HG03460 (cell line): ENCODE results near the gene NKIRAS2.

ENCODE experiments used
- ATAC-seq: cut with Tn5 transposase; IDR thresholded peaks from one replicate; pipeline ENCODE4 v1.9.1; 2021; ENCODE audit not compliant: unreplicated experiment

NKIRAS2 gene

DNA sequence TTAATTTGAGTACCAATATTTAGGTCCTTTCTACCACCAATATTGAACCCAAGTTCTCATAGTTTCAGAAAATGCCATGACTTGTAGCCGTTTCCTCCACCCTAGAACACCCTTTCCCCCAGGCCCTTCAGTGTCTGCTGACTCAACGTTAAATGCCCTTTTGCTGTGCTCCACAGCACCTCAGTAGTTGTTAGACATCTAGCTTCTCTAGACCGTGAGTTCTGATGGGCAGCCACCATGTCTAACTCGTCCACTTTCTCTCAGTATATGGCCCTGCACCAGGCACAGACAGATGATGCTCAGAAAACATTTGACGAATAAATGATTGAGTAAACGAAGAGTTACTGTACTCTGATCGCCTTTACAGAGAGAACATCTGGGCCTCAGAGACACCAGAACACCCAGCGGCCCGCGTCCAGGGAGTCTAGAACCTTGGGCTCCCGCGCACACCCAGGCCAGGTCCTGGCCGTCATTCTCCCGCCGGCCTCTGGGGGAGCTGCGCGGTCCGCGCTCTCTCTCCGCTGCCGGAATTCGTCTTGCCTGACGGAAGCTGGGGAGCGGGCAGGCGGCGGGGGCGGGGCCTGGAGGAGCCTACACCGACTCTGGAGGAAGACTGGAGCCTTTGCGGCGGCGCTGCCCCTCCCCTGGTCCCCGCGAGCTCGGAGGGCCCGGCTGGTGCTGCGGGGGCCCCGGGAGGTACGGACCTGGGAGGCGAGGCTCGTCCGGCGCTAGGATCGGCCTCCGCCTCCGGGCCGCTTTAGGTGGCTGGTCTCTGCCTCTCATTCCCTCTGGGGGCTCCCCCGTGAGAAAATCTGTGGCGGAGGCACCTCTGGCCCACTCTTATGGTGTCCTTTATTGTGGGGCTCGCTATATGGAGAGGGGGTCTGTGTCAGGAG is at the start of gene NKIRAS2:
Gene NKIRAS2 (plus strand): TSS at position 582 of the 896 bp plus-strand sequence. CDS start 1,488 bp downstream, outside the sequence.
- peak; percentile 46 for ATAC-seq

DNA sequence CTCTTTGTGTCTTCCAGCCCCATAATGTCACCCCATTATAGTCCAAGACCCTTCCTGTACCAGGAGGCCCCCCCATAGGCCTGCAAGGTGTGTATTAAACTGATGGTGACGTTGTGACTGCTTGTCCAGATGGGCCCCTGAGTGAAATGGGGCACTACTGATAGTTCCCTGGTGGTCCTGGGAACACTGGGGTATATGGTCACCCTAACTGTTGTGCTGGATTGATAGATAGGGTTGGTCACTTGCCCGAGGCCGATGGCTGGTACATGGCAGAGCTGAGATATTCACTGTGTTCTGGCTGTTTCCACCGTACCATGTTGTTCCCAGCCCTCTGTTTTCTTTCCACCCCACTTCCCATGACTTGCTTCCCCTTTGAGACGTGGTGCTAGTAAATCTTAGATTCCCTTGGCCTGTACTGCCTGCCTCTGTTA is 49.0 kb upstream of the NKIRAS2 start:
- ATAC-seq, result no peak

DNA sequence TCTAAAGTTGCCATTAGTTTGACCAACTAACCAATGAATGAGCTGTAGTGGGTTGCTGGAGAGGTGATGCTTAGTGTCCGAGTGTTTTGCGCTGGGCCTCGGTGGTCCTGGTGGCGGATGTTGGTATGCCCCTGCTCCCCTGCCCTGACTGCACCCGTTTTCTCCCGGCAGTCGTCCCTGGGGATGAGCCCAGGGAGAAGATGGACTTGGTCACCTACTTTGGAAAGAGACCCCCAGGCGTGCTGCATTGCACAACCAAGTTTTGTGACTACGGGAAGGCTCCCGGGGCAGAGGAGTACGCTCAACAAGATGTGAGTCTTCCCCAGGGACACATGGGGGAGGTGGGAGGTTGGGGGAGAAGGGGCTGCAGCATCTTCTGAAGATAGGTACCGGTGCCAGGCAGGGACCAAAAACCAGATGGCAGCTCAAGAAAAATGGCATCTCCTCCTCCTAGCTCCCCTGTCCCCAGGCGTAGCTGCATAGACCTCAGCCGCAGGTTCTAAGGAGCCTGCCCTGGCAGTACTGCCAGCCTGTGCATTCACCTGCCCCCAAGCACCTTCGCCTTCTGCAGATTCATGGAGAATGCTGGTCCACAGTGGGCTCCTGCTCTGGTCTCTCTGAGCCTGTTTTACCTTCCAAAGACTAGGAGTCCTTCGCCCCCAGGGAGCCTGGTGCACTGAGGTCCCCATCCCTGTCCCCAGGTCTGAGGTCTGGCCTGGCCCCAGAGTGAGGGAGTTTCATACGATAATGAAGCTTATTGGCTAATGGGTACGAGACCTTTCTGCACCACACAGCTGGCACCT is 48.0 kb upstream of the NKIRAS2 start:
- no peak for ATAC-seq

DNA sequence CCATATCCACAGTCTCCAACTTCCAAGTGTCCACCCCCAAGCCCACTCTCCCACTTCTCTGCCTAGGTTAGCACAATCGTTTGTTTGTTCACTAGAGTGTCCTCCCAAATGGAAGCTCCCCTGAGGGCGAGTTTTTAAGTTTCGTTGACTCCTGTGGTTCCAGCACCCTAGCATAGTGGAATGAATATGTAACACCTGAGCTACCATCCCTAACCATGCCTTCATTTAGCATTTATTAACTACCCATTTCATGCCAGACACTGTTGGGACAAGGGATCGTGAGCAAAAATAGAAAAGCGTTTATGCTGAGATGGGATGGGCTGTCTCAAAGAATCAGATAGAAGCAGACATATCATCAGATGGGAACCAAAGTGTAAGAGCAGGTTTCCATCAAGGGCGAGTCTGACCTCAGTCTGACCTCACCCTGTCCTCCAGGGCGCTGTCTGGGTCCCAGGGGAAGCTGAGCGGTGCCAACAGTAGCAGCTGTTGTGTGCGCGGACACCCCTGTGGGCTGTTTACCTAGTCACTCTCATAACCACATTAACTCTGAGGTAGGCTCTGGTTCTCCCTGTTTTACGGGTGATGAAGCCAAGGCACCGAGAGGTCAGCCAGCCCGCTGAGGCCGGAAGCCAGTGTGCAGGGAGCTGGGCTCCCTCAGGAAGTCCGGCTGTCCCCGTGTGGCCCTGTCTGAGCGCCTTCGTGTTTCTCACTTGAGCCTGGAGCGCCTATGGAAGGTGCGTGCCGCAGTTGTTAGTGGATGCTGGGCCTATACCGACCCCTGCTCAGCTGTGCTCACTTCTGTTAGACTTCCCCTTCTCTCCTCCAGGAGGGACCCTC is 47.1 kb upstream of the NKIRAS2 start:
- no peak for ATAC-seq

DNA sequence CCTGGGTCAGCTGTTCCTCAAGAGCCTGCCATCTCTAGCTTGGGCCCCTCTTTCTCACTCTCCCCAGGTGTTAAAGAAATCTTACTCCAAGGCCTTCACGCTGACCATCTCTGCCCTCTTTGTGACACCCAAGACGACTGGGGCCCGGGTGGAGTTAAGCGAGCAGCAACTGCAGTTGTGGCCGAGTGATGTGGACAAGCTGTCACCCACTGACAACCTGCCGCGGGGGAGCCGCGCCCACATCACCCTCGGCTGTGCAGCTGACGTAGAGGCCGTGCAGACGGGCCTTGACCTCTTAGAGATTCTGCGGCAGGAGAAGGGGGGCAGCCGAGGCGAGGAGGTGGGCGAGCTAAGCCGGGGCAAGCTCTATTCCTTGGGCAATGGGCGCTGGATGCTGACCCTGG is 46.5 kb upstream of the NKIRAS2 start:
- no peak for ATAC-seq

DNA sequence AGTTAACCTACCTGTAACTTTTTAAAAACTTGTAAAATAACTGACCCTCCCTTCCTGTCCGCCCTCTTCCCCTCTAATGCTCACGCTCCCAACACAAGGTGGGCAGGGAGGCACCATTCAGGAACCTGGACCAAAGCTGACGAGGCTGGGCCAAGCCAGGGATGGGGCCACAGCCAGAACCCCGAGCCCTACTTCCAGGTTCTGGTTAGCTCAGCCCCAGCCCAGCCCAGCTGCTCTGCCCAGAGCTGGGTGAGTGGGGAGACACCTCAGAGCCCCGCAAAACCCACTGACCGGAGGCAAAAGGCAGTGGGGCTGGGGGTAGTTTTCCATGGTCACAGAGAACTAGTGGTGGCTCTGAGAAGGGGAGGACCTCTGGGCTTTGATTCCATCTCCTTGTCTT is 45.9 kb upstream of the NKIRAS2 start:
- no peak for ATAC-seq

DNA sequence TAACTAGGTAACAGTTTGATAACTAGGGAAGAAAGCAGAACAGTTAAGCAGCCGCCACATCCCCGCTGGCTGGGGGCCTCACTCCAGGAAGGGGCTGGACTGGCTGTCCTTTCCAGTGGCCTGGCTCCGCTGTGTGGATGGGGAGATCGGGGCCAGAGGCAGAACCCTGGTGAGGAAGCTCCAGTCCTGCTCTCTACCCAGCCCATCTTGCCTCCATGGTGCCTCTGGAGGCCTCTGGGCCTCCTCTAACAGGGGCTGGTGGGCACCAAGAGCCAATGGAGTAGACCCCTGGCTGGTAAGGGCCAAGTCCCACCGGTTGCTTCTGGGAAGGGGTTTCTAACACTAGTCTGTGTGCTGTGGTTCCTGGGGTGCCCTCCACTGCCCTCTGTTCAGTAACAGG is 45.2 kb upstream of the NKIRAS2 start:
- no peak for ATAC-seq

DNA sequence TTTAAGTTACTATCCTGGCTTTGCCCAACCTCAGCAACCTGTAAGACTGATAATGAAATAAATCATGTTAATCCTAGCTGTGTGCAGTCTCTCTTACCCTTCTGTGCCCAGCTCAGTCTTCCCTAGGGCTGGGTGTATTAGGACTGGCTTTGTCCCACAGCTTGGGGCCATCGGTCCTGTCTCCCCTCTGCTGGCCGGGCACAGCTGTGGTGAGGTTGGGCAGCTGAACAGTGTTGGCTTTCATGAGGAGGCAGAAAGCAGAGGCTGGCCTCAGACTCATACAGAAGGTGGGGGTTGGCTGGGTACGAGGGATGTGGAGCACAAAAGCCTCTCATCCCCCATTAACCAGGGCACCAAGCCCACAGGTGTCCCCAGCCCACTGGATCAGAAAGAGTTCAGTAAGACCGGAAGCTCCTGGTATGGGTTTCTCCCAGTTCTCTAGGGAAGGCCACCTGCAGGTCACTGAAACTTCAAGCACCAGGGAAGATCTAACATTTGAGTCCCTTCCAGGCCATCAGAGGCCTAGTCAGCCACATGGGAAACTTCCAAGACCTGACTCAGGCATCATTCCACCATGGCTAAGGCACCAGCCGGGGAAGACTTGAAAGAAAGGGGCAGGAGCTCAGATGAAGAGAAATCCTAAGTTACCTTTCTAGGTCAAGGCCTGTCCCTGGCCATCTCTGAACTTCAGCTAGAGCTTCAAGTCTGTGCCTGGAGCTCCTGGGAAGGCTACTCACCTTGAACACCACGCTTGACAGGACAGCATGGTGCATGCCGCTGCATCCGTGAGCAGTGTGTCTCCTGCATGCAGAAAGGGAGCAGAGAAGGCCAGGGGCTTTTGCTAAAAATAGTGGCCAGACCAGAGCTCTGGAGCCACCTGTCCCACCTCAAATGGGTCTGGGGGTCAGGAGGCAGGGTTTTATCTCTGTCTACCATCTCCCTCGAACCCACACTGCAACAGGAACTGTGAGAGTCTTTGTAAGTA is 44.5 kb upstream of the NKIRAS2 start:
- no peak for ATAC-seq

DNA sequence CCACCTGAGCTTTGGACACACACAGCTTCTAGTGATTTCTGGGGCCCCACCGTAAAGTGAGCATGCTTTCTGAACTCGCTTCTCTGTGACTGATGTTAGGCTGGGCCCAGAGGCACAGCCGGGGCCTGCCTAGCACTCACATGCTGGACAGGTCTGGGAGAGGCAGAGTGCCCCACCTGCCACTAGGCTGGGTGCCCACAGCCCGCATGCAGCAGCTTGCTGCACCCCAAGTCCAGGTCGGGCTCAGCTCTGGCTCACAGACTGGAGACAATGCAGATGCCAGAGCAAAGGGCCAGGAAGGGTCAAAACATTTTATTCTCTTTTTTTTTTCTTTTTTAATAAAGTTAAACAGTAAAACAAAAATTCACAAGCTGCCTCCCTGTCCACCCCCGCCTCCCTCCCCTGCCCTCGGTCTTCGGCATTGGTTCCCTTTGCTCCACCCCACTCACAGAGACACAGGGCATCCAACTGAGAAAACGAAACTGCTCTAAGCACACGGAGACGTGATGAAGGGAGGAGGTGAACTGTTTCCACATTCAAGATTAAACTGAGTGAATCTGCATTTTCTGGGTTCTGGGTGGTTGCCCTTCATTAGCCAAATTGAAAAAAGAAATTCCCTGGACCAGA is 43.6 kb upstream of the NKIRAS2 start:
- no peak for ATAC-seq

DNA sequence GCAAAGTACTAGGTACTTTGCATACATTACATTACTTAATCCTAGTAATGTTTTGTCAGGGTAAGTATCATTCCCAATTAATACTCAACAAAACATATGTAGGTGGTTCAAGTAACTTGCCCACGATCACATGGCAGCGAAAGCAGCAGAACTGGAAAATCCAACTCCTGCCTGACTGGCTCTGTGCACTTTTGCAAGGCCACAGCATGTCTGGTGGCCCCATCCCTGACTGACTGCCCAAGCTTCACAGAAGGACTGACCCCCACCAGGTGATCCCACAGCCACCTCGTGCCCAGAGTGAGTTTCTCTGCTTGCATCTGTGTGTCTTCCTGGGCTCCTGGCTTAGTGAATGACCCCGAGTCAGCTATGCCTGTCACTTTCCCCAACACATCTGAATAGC is 41.9 kb upstream of the NKIRAS2 start:
- no peak for ATAC-seq

DNA sequence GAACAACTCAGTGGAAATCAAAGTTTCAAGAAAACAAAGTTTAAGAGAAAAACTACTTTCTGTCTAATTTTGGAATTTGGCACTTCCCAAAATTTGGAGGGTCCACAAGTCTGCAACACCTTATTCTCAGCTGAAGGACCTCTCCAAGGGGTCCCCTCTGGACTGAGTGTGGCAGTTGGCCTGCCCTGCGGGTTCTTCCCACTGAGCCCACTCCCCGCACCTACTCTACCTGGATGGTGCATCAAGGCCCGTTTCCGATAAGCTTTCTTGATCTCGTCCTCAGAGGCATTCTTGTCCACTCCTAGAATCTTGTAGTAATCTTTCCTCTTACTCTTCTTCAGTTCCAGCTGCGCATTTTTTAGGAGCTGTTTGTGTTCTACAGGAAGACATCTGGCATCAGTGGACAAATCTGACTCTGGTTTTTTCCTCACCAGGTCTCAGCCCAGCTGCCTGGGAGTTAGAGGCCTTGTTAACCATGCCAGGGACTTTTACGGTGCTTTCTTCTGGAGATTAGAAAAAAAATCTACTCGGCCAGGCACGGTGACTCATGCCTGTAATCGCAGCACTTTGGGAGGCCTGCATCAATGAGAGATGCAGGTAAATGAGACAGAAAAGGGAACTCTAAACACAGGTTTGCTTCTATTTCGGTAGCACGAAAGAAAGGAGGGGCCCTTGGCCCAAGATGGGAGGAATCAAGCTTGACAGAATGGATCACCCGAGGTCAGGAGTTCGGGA is 37.7 kb upstream of the NKIRAS2 start:
- ATAC-seq, result no peak

DNA sequence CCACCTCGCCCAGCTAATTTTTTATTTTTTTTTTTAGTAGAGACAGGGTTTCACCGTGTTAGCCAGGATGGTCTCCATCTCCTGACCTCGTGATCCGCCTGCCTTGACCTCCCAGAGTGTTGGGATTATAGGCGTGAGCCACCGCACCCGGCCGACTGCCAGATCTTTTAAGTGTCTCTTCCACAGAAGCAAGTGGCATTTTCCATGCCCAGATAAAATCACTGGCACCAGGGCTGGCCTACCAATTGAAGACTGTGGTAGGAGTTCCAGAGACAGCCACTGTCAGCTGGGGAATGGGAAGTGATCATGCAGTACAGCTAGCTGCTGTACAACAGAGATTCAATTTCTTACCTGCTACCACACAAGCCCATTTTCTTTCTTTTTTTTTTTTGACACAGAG is 35.4 kb upstream of the NKIRAS2 start:
- no peak for ATAC-seq

DNA sequence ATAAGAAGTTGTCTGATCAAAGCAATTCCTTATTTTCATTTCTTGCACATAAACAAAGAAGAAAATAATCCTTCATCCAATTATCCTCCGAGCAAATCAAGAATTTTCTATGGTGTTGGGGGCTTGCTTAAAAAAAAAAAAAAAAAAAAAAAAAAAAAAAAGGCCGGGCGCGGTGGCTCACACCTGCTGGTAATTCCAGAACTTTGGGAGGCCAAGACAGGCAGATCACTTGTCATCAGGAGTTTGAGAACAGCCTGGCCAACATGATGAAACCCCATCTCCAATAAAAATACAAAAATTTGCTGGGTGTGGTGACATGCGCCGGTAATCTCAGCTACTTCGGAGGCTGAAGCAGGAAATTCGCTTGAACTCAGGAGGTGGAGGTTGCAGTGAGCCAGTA is 34.0 kb upstream of the NKIRAS2 start:
- ATAC-seq, result no peak

DNA sequence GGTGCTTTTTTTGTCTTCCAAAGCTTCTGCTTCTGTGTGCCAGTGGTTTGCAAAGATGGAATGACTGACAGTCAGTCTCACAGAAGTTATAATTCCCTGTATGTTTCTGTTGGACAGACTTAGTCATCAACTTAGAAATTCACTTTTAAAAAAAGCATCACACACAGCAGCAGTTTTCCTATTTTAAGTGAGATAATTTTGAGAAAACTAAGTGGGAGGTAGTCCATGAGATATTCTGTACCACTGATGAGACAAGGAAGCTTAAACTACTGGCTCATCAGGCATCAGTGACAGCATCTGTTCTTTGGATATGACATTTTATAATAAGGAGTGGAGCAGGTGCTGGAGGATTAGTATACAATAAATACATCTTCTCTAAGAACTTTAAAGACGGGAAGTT is 33.3 kb upstream of the NKIRAS2 start:
- no peak for ATAC-seq

DNA sequence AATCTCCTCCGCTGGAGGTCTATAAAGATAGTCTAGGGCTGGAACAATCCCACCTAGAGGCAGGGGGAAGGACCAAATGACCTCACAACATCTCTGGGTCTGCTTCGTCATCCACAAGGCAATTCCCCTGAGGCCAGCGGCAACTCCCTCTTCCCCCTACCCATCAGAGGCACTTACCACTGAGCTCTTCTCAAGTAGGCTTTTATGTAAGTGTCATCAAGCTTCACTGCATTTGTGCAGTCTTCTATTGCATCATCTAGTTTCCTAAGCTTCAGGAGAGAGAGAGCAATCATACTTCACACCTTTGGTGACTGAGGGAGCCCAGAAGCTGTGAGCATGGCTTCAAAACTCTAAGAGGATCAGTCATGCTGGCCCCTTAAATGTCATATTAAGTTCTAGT is 32.2 kb upstream of the NKIRAS2 start:
- ATAC-seq, result no peak

DNA sequence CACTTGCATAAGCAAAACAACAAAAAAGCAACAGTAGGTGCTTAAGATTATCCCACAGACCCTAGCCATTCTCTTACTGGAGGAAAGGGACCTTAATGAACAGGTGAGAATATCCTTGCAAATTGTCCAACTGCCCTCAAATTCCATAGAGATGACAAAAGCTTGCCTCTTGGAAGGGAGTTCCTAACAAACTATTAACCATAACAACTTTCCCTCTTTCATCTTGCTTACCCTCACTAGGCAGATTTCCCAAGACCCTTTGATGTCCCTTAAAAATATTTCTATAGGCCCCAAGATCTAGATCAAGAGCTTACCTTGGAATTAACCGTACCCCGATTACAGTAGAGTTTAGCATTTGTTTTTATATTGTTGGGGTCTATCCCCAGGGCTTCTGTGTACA is 31.5 kb upstream of the NKIRAS2 start:
- ATAC-seq, result no peak

DNA sequence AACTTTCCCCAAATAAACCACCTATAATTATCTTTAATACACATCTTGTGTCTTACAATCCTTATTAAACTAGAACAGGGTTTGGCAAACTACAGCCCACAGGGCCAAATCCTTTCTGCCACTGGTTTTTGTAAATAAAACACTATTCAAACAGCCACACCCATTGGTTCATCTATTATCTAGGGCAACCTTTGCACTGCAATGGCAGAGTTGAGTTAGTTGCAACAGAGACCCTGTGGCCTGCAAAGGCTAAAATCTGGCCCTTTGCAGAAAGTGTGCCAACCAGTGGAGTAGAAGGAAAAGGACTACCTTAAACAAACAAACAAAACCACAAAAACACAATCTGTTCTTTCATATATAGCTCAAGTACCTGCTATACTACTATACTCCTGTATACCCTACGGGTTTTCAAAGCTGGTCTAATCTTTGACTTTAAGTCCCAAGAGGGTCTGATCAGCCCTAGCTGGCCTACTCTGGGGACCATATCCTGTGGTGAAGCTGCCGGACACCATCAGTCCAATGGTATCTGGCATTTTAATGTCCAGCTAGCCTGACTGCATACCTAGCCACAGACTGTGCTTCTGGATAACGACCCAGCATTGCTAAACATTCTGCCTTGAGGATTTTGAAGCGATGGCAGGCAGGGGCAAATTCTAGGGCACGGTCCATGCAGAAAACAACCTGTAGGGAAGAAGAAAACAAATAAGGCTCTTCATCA is 30.0 kb upstream of the NKIRAS2 start:
- no peak for ATAC-seq

DNA sequence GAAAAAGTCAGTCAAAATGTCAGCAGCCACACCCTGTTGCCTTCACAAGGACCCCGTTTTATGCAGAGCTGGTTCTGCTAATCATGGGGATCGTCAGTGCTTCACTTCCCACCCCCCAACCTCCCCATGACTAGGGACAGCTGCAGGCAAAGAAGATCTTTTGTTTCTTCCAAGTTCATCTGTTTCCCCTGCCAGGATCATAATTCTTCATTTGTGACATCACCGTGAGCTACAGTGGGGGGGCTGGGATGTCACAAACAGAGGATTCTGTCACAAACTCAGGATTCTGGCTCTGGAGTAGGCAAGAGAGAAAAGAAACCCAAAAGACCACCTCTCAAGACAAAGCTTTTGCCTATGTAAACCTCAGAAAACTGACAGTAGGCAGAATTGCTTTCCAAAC is 27.3 kb upstream of the NKIRAS2 start:
- no peak for ATAC-seq
